Endothelial cell (in vitro differentiated cells): ENCODE data around the gene HCAR1. TPM values are rescaled to one million over a fixed set of nuclear protein-coding genes. Genes with fewer than 3 reads are reported as not detected.
"Not testable (repeated sequence)": the region's sequence is repeated elsewhere in the genome, so short reads cannot be mapped to it uniquely, and the experiment has no call there.

Source experiments
- DNase-seq: peaks from one replicate; pipeline ENCODE4 v3.0.0; 2021; ENCODE audit warnings: low spot score
- H3K27ac Mint-ChIP-seq: one replicate; pipeline ENCODE4 v1.8.0; 2021; ENCODE audit warnings: mixed read lengths, inconsistent platforms; ENCODE audit not compliant: unreplicated experiment
- H3K27me3 Mint-ChIP-seq: one replicate; pipeline ENCODE4 v1.8.0; 2021; ENCODE audit warnings: mild to moderate bottlenecking, moderate library complexity, mixed read lengths, inconsistent platforms; ENCODE audit not compliant: unreplicated experiment
- H3K36me3 Mint-ChIP-seq: one replicate; pipeline ENCODE4 v1.8.0; 2021; ENCODE audit warnings: mild to moderate bottlenecking, low read depth, mixed read lengths, inconsistent platforms; ENCODE audit not compliant: unreplicated experiment
- H3K4me1 Mint-ChIP-seq: one replicate; pipeline ENCODE4 v1.8.0; 2021; ENCODE audit warnings: mild to moderate bottlenecking, mixed read lengths, inconsistent platforms; ENCODE audit not compliant: unreplicated experiment
- H3K4me3 Mint-ChIP-seq: one replicate; pipeline ENCODE4 v1.8.0; 2021; ENCODE audit warnings: mild to moderate bottlenecking, mixed read lengths, inconsistent platforms; ENCODE audit not compliant: unreplicated experiment
- H3K9me3 Mint-ChIP-seq: one replicate; pipeline ENCODE4 v1.8.0; 2021; ENCODE audit warnings: mixed read lengths, inconsistent platforms; ENCODE audit not compliant: unreplicated experiment
- total RNA-seq: library from RNA; stranded (reverse); fragmentation: NEBNext Ultra II Directional; extraction: Animal tissue kit (Norgen Biotek cat#: 25700); gene quantifications from one replicate; pipeline ENCODE4 v1.2.1, GENCODE V29; 2021; ENCODE audit not compliant: unreplicated experiment
- TF ChIP-seq, protein P1 (sequence below): fragments of 200-600 bp; sonication (generic); IDR thresholded peaks from one replicate; pipeline ENCODE4 v1.5.0; 2021; ENCODE audit warnings: antibody characterized with exemption; ENCODE audit not compliant: unreplicated experiment

The HCAR1 gene
- total RNA-seq, 1 donor from 2014 or later = 0.13 TPM

DNA sequence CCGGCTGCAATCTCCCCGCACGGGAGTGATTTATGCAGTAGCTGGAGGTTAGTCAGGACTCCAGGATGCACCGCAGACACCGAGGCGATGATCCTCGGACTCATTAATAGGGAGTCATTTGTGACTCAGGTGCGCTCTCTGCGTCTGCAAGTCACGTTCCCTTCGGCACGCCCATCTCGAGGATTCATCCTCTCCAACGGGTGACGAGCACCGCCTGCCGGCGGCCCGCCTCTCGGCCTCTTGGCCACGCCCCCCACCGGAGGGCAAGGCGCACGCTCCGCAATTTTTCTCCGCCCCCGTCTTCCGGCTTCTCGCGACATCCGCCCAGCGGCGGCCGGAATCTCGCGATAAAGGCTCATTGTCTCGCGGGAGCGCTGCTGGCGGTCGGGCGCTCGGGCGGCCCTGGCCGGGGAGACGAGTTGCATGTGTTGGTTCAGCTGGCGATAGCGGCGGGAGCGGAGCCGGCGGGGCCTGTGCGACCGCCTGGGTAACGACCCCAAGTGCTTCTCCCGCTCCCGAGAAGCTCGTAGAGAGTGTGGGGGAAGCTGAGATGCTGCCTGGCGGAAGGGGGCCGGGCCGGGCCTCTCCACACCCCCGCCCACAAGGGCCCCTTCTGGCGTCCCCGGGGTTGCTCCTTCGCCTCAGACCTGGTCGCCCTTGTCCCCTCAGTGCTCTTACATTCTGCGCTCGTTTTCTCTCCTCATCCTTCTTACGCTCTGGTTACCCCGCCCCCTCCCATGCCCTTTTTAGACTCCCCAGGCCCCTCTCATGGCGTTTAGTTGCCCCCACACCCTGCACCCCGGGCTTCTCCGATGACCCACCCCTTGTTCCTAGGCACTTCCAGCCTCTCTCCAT, 22.0 kb upstream of the HCAR1 start, which contains the start of gene DENR:
Gene DENR (plus strand): TSS at position 361 of the 855 bp plus-strand sequence. CDS start 878 bp downstream, outside the sequence.
- TF ChIP-seq, protein P1, sequence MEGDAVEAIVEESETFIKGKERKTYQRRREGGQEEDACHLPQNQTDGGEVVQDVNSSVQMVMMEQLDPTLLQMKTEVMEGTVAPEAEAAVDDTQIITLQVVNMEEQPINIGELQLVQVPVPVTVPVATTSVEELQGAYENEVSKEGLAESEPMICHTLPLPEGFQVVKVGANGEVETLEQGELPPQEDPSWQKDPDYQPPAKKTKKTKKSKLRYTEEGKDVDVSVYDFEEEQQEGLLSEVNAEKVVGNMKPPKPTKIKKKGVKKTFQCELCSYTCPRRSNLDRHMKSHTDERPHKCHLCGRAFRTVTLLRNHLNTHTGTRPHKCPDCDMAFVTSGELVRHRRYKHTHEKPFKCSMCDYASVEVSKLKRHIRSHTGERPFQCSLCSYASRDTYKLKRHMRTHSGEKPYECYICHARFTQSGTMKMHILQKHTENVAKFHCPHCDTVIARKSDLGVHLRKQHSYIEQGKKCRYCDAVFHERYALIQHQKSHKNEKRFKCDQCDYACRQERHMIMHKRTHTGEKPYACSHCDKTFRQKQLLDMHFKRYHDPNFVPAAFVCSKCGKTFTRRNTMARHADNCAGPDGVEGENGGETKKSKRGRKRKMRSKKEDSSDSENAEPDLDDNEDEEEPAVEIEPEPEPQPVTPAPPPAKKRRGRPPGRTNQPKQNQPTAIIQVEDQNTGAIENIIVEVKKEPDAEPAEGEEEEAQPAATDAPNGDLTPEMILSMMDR = peak; percentile 62
- H3K4me3 Mint-ChIP-seq = peak within 1 kb of the TSS; percentile 99
- no peaks in the 10 kb centered on the region for H3K9me3 Mint-ChIP-seq
- DNase-seq = peak; percentile 100
- peaks cover 40% of the 10 kb centered on the region for H3K36me3 Mint-ChIP-seq
- peaks cover 51% of the 10 kb centered on the region for H3K4me1 Mint-ChIP-seq
- peak within 1 kb of the TSS; percentile 97 for H3K27ac Mint-ChIP-seq
- H3K27me3 Mint-ChIP-seq = peaks cover 11% of the 10 kb centered on the region

DNA sequence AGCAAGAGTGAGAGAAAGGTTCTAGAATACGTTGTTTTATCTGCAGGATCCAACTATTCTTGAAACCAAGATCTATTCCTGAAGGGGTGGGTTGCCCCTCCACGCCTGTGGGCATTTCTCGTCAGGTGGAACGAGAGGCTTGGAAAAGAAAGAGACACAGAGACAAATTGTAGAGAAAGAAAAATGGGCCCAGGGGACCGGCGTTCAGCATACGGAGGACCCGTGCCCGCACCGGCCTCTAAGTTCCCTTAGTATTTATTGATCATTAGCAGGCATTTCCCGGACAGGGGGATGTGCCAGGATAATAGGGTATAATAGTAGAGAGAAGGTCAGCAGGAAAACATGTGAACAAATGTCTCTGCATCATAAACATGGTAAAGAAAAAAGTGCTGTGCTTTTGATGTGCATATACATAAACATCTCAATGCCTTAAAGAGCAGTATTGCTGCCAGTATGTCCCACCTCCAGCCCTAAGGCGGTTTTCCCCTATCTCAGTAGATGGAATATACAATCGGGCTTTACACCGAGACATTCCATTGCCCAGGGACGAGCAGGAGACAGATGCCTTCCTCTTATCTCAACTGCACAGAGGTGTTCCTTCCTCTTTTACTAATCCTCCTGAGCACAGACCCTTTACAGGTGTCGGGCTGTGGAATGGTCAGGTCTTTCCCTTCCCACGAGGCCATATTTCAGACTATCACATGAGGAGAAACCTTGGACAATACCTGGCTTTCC, 20.3 kb upstream of the HCAR1 start:
- Mint-ChIP-seq H3K4me1 (peaks cover 41% of the 10 kb centered on the region), H3K4me3 (peak overlapping the region; percentile 99), H3K27me3 (peaks cover 11% of the 10 kb centered on the region), H3K27ac (peak overlapping the region; percentile 95), H3K36me3 (peaks cover 25% of the 10 kb centered on the region)
- not testable (repeated sequence) for DNase-seq, H3K9me3 Mint-ChIP-seq

DNA sequence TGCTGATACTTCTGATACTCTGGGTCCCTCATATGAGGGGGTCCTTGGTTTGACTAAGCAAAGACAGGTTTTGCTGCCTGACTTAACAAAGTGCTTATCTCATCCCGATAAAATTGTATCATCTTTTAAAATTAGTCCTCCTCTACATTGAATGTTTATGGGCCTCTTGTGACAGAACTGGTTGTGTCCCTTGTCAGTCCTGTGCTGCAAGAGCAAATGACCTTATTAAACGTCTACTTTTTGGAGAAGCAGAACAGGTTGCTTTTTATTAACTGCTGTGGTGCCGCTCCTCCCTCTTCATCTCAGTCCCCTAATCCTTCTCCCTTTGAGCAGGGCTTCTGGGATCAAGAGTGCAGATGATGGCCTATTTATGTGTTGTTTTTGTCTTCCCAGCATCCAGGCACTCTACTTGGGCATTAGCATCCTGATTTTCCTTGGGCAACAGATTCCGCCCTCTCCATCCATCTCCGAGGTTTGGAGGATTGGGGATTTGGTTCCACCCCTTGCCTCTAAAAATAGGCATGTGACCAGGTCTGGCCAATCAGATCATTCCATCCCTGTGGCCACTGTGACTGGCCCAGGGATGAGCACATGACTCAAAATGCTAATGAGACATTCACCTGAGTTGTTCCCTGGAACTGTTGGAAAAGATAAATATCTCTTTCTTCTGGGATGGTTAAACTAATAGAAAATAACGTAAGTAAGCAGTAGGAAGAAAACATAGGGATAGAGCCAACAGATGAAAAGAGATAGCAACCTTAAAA, 19.1 kb upstream of the HCAR1 start:
- TF ChIP-seq, protein P1 = no peak
- H3K27ac Mint-ChIP-seq = no peak overlapping the region
- DNase-seq = no peak
- no peaks in the 10 kb centered on the region for H3K9me3 Mint-ChIP-seq
- H3K4me3 Mint-ChIP-seq = no peak overlapping the region
- peaks cover 11% of the 10 kb centered on the region for H3K27me3 Mint-ChIP-seq
- H3K36me3 Mint-ChIP-seq = peaks cover 16% of the 10 kb centered on the region
- peaks cover 33% of the 10 kb centered on the region for H3K4me1 Mint-ChIP-seq

DNA sequence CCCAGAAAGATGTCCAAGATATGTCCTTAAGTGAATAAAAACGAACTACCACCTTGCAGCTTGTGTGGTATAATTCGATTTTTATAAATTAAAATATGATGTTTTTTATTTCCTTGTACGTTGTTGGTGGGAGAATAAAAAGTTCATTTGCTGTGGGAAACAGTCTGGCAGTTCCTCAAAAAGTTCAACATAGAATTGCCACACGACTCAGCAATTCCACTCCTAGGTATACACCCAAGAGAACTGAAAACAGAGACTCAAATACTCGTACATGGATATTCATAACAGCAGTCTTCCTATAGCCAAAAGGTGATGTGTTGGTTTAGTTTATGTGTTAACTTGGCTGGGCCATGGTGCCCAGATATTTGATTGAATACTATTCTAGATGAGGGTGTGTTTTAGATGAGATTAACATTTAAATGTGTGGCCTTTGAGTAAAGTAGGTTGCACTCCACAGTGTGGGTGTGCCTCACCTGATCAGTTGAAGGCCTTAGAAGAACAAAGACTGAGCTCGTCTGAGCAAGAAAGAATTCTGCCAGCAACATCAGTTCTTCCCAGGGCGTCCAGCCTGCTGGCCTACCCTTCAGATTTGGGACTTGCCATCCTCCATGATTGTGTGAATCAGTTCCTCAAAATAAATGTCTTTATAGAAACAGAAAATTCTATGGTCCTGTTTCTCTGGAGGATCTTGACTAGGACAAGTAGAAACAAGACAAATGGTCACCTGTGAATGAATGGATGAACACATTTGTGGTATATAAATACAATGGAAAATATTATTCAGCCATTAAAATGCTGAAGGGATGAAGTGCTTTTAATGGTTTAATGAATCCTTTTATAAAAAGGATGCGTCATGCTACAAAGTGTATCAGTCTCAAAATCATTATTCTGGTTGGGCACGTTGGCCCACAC, 16.8 kb upstream of the HCAR1 start:
- no peak for DNase-seq
- Mint-ChIP-seq H3K27me3 (peaks cover 4% of the 10 kb centered on the region), H3K4me1 (peaks cover 17% of the 10 kb centered on the region), H3K36me3 (no peaks in the 10 kb centered on the region), H3K4me3 (no peak overlapping the region), H3K27ac (no peak overlapping the region), H3K9me3 (no peaks in the 10 kb centered on the region)
- TF ChIP-seq, protein P1 = no peak
